Measurements from ENCODE around the gene DNAJB4. TPM values are rescaled to one million over a fixed set of nuclear protein-coding genes. Genes with fewer than 3 reads are reported as not detected.

DNAJB4 gene
- total RNA-seq, 1 experiment from 2014 or later = 26.0 TPM

- intact Hi-C loops (cut with micrococcal nuclease) = no loop called here
These were observed 25.1 kb downstream of the DNAJB4 start for GRCh38 chr1:78029793-78030192.

More at GRCh38 chr1:78029793-78030192, 25.1 kb downstream of the DNAJB4 start:
- POLR2A ChIA-PET = interaction anchor here (2.6 kb wide), 1 partner anchor 26 kb away, joined by 15 read pairs; the partner anchor contains the start of gene DNAJB4
- RAD21 ChIA-PET (ENCODE audit: low non-redundant PET in 1 of 2, low total read pairs in 2 of 2, uncharacterized antibody in 2 of 2, unreplicated experiment in 2 of 2) = no interaction called here
- Histone ChIP-seq H3K4me1 (ENCODE audit: control insufficient read depth in 1 of 2, insufficient read depth in 2 of 2, low read length in 2 of 2) (no peaks in the 10 kb centered on the region), H3K4me3 (replicated peaks in 1 of 2; ENCODE audit: low read depth in 1 of 2, low read length in 2 of 2) (no peak overlapping the region), H3K9ac (ENCODE audit: low read length) (no peak overlapping the region), H3K9me3 (ENCODE audit: control insufficient read depth in 1 of 2, insufficient read depth in 1 of 2, low read depth in 1 of 2, low read length in 2 of 2) (no peaks in the 10 kb centered on the region), H3K4me2 (ENCODE audit: low read length) (no peak overlapping the region), H3K36me3 (ENCODE audit: control insufficient read depth in 1 of 2, insufficient read depth in 2 of 2, low read length in 2 of 2) (no peaks in the 10 kb centered on the region), H3K79me2 (ENCODE audit: insufficient read depth, low read length) (no peaks in the 10 kb centered on the region), H2AFZ (ENCODE audit: low read depth, low read length, poor library complexity, severe bottlenecking) (no peak overlapping the region), H3K9me2 (ENCODE audit: insufficient read depth) (no peaks in the 10 kb centered on the region), H3K27me3 (ENCODE audit: insufficient read depth, low read length) (no peaks in the 10 kb centered on the region), H3K27ac (ENCODE audit: low read depth, low read length) (no peak overlapping the region), H4K20me1 (ENCODE audit: insufficient read depth) (no peaks in the 10 kb centered on the region)
- no TSS peak for BruUV-seq (replicated peaks)
- TF ChIP-seq, protein P1, sequence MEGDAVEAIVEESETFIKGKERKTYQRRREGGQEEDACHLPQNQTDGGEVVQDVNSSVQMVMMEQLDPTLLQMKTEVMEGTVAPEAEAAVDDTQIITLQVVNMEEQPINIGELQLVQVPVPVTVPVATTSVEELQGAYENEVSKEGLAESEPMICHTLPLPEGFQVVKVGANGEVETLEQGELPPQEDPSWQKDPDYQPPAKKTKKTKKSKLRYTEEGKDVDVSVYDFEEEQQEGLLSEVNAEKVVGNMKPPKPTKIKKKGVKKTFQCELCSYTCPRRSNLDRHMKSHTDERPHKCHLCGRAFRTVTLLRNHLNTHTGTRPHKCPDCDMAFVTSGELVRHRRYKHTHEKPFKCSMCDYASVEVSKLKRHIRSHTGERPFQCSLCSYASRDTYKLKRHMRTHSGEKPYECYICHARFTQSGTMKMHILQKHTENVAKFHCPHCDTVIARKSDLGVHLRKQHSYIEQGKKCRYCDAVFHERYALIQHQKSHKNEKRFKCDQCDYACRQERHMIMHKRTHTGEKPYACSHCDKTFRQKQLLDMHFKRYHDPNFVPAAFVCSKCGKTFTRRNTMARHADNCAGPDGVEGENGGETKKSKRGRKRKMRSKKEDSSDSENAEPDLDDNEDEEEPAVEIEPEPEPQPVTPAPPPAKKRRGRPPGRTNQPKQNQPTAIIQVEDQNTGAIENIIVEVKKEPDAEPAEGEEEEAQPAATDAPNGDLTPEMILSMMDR (IDR thresholded peaks at IDR 0.05 in 2 of 3, conservative IDR thresholded peaks at IDR 0.05 in 1 of 3; ENCODE audit: borderline replicate concordance in 1 of 3, insufficient read depth in 1 of 3, low read depth in 2 of 3, low read length in 2 of 3) = no peak
- no peak for TF ChIP-seq RAD21 (IDR thresholded peaks at IDR 0.05; ENCODE audit: low read depth)
- no peak for TF ChIP-seq ZNF274 (IDR thresholded peaks at IDR 0.05; ENCODE audit: low read depth, low read length)
- TF ChIP-seq SIN3A (IDR thresholded peaks at IDR 0.05; ENCODE audit: low read depth) = no peak
- no peak for TF ChIP-seq POLR2AphosphoS5 (IDR thresholded peaks at IDR 0.05; ENCODE audit: low read depth, low read length)
- no peak for TF ChIP-seq POLR2A (IDR thresholded peaks at IDR 0.05; ENCODE audit: borderline replicate concordance, extremely low read depth, insufficient read depth, insufficient read length)
- no peak for TF ChIP-seq ELF1 (IDR thresholded peaks at IDR 0.05; ENCODE audit: borderline replicate concordance, low read depth)
- TF ChIP-seq TCF7L2 (IDR thresholded peaks at IDR 0.05; ENCODE audit: borderline replicate concordance, extremely low read depth, insufficient read depth, insufficient read length) = no peak
- TF ChIP-seq SRF (IDR thresholded peaks at IDR 0.05; ENCODE audit: low read depth) = no peak
- CTCF ChIA-PET = no interaction called here
- ATAC-seq (no peak), DNase-seq (ENCODE audit: low read depth, low spot score) (no peak)

Measured in HCT116 (cell line).